ENCODE data around the gene BLOC1S1.
"Not testable (repeated sequence)": the region's sequence is repeated elsewhere in the genome, so short reads cannot be mapped to it uniquely, and the experiment has no call there.

Gene BLOC1S1

DNA sequence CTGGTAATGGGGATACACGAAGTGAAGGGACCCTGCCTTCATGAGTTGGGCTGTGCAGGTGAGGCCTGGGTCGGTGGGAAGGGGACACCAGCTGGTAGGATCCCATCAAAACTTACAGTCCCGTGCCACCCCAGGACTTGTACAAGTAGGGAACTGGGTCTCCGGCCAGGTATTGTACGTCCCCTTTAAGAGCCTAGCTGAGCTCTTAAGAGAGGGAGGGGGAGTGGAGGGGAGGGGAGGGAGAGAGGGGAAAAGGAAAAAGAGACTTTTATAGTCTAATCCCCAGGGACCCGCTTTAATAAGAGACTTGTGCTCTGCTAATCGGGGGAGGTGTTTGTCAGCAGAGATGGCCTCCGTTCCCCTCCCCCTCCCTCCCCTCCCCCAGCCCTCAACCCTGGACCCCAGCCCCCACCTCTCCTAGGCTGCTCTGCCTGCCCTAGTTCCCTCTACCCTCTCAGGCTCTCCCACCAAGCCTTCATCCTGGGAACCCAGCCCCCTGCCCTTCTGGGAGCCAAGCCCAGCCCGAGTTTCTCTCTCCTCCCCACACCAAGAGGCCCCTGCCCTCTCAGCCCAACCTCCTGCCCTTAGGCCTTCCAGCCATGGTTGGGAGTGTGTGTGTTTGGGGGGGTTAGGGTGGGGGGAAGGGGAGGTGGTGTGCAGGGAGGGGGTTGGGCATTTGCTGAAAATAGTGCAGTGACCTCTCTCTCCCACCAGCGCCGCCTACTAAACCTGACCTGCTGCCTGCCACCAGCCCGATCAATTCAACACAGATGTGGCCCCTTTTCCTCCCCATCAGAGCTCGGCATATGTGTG, 29.7 kb downstream of the BLOC1S1 start:
- DNase-seq (ENCODE audit: low read depth): no peak

DNA sequence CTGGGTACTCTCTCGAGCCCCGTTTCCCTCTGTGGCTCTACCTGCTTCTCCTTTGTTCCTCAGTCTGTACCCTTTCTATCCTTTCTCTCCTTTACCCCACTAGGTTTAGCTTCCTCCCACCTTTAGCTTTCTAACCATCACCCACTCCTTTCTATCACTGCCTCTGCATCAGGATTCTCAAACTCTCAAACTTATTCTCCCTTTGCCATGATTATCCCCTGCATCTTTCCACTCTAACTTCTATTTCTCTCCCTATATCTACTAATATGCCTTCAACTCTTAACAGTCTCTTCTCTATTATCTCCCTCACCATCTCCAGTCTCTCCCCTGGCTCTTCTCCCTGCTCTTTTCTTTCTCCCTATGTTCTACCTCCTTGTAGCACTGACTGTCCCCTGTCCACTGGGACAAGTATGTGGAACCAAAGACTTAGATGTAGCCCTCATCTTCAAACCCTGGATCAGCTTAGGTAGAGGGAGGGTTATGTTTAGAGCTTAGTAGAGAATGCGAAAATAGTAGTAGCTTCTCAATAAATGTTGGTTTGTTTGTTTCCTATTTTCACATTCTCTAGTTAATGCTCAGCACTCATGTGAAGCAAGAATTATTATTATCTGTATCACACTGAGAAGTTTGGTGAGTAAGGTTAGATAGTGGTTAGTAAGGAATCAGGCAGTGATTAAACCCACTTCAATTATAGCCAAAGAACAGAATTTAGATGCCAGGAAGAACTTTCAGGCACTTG, 30.5 kb downstream of the BLOC1S1 start:
- DNase-seq (ENCODE audit: low read depth): no peak

DNA sequence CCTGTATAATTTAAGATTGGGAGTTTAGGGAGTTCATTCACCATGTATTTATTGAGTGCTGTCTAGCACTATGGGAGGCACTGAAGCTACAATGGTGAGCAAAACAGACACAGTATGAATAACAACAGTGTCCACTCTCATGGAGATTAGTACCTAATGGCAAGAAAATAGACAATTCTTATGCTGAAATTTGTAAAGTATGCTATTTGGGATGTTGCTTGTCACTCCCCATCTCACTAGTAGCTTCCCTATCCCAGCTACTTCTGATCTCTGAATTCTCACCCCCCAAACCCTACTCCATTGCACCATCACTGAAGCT, 31.0 kb downstream of the BLOC1S1 start:
- no peak for DNase-seq (ENCODE audit: low read depth)

DNA sequence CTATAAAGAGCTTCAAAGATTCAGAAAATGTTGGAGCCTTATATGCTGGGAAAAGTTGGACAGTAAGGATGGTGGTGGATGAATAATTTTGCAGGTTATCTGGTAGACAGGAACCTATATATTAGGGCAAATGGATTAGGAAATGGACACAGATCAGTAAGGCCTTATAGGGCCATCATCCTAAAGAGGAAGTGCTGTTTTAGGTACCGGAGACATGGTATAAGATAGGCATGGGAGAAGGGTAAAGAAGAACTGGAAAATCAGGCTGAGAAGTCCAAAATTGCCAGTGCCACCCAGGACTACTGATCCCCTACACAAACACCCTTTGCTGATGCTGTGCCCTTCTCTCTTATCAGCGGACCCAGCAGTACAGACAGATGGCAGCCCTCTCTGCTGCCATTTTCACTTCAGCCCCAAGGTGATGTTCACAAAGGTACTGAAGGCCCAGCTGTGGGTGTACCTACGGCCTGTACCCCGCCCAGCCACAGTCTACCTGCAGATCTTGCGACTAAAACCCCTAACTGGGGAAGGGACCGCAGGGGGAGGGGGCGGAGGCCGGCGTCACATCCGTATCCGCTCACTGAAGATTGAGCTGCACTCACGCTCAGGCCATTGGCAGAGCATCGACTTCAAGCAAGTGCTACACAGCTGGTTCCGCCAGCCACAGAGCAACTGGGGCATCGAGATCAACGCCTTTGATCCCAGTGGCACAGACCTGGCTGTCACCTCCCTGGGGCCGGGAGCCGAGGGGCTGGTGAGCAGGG, 32.6 kb downstream of the BLOC1S1 start:
- no peak for DNase-seq (ENCODE audit: low read depth)

DNA sequence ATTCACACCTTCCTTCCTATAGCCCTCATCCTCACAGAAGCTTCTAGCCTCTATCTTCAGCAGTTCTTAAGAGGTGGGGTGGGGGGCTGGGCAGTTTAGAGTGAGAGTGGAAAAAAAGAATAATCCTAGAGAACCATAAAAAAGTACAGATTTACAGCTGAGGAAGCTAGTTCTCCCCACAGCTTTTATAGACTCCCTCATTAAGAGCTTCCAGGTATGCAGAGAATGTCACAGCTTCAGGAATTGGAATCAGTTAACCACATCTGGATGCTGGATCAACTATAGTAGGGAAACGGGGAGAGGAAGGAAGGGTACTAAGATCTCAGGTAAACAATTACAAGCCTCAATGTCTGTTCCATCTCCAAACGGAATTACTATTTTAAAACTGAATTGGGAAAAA, 39.4 kb downstream of the BLOC1S1 start:
- DNase-seq (ENCODE audit: low read depth): no peak

DNA sequence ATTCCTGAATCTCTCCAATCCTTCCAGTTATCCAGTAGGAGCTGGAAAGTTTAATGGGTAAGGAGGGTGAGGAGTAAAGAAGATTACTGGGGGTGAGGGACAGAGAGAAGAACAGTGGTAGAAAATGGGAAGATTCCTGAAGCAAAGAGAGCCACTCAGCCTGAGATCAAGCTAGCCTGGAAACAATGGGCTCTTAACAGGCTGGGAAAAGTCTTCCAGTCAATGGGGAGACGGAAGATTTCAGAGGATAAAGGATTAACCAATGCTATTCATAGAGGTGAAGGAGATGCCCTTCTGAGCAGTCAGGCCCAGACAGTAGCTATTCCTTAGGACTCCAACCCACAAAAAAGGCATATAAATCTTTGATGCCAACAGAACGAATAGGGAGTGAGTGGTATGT, 41.9 kb downstream of the BLOC1S1 start:
- DNase-seq (ENCODE audit: low read depth): no peak

DNA sequence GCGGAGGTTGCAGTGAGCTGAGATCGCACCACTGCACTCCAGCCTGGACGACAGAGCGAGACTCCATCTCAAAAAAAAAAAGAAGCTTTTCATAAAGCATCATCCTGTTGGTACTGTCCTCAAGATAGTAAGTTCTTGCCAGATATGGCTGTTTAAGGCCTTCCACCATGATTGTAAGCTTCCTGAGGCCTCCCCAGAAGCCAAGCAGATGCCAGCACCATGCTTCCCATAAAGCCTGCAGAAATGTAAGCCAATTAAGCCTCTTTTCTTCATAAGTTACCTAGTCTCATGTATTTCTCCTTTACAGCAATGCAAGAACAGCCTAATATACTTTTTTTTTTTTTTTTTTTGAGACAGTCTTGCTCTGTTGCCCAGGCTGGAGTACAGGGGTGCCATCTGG, 42.7 kb downstream of the BLOC1S1 start:
- not testable (repeated sequence) for DNase-seq (ENCODE audit: low read depth)

DNA sequence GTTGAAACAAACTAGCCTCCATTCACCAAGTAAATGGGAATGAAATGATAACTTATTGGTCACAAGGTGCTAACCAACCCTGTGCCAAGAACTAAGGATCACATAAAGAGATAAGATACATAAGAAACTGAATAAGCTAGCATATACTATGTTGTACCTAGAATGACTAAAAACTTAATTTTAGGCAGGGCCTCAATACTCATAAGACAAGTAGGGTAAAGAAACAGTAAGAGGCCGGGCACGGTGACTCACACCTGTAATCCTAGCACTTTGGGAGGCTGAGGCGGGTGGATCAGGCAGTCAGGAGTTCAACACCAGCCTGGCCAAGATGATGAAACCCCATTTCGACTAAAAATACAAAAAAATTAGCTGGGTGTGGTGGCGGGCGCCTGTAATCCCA, 44.8 kb downstream of the BLOC1S1 start:
- no peak for DNase-seq (ENCODE audit: low read depth)

DNA sequence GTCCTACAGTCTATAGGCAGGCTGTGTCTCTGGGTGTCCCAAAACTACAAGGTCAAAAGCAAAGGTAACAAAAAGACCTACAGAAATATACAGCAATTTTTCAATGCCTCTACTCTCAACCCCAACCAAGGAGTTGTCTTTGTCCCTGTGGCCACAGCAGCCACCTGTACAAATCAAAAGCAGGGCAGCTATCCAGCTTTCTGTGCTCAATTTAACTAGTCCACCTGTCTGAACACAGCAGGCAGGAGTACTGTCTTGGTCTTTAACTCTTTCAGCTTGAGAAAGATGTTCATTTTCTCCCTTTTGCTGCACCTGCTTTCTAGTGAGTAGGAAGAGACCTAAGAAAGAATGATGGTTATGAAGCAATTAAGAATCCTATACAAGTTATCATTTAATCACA, 46.8 kb downstream of the BLOC1S1 start:
- DNase-seq (ENCODE audit: low read depth): no peak

DNA sequence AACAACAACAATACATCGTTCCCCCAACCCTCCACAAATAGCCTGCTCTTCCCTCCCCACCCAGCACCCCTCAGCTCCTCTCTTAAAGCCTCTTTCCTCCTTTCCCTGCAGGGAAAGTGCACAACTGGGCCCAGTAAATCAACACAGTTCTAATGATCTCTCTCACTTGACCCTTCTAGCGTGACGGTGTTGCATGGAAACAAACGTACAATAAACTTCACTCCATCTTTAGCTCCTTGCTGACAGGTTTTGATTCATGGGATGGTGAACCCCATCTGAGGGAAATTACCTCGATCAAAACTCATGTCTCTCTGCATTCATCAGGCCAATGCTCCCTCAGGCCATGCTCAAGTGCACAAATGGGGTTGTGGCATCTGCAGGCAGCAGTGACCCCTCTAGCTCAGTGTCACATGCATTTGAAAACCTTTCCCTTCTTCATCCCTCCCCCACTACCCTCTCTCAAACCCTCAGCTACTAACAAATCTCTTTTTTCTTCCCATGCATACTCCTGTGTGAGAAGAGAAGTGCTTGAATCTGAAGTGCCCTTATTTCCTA, 50.0 kb downstream of the BLOC1S1 start:
- DNase-seq (ENCODE audit: low read depth): no peak

DNA sequence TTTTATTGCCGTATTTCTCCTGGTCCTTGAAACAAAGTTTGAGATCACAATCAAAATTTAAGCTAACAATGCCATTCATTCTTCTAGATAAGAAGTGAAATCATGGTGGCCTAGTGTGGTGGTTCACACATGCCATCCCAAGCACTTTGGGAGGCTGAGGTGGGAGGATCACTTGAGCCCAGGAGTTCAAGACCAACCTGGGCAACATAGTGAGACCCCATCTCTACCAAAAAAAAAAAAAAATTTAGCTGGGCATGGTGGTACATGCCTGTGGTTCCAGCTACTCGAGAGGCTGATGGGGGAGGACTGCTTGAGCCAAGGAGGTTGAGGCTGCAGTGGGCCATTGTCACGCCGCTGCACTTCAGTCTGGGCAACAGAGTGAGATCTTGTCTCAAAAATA, 51.3 kb downstream of the BLOC1S1 start:
- DNase-seq (ENCODE audit: low read depth): no peak

Data from activated T-cell treated with anti-CD3 and anti-CD28 coated beads for 1 hour (primary cell).